Hepatocyte (in vitro differentiated cells): ENCODE results near the gene HES5. TPM values are rescaled to one million over a fixed set of nuclear protein-coding genes. Genes with fewer than 3 reads are reported as not detected.

Experiments used
- DNase-seq: peaks from one replicate; pipeline ENCODE4 v3.0.0-alpha.2; 2016; ENCODE audit warnings: low spot score
- H2AFZ ChIP-seq: fragments of 200-600 bp; sonication (generic); 2 replicates; pipeline ENCODE4 v1.6.0; 2016; ENCODE audit warnings: antibody characterized with exemption, mild to moderate bottlenecking
- H3K27ac ChIP-seq: fragments of 200-600 bp; sonication (generic); 2 replicates; pipeline ENCODE4 v1.5.1; 2016; ENCODE audit warnings: mild to moderate bottlenecking
- H3K27me3 ChIP-seq: fragments of 200-600 bp; sonication (generic); 2 replicates; pipeline ENCODE4 v1.6.1; 2016
- H3K36me3 ChIP-seq: fragments of 200-600 bp; sonication (generic); replicated peaks from 2 replicates; pipeline ENCODE4 v1.5.1; 2016; ENCODE audit warnings: low read depth; ENCODE audit not compliant: insufficient read depth
- H3K4me1 ChIP-seq: fragments of 200-600 bp; sonication (generic); 2 replicates; pipeline ENCODE4 v1.5.1; 2016; ENCODE audit warnings: mild to moderate bottlenecking, moderate library complexity; ENCODE audit not compliant: insufficient read depth
- H3K4me2 ChIP-seq: fragments of 200-600 bp; sonication (generic); 2 replicates; pipeline ENCODE4 v1.6.0; 2016
- H3K4me3 ChIP-seq: fragments of 200-600 bp; sonication (generic); 2 replicates; pipeline ENCODE4 v1.5.1; 2016; ENCODE audit warnings: mild to moderate bottlenecking
- H3K79me2 ChIP-seq: fragments of 200-600 bp; sonication (generic); 2 replicates; pipeline ENCODE4 v1.6.0; 2017; ENCODE audit warnings: mild to moderate bottlenecking
- H3K9me2 ChIP-seq: fragments of 200-600 bp; sonication (generic); replicated peaks from 2 replicates; pipeline ENCODE4 v1.6.0; 2017; ENCODE audit warnings: mild to moderate bottlenecking; ENCODE audit not compliant: insufficient read depth
- H3K9me3 ChIP-seq: fragments of 200-600 bp; sonication (generic); 2 replicates; pipeline ENCODE4 v1.5.1; 2016; ENCODE audit warnings: low read depth, mild to moderate bottlenecking
- H4K20me1 ChIP-seq: fragments of 200-600 bp; sonication (generic); 2 replicates; pipeline ENCODE4 v1.6.0; 2016; ENCODE audit warnings: mild to moderate bottlenecking; ENCODE audit not compliant: insufficient read depth, poor library complexity, severe bottlenecking
- EZH2 ChIP-seq: fragments of 200-600 bp; sonication (generic); IDR thresholded peaks from 2 replicates; pipeline ENCODE4 v1.6.1; 2016; ENCODE audit warnings: antibody characterized with exemption, mild to moderate bottlenecking, borderline replicate concordance
- EZH2phosphoT487 ChIP-seq: fragments of 200-600 bp; sonication (generic); IDR thresholded peaks from one replicate; pipeline ENCODE4 v1.6.1; 2018; ENCODE audit warnings: antibody characterized with exemption, mild to moderate bottlenecking, low read depth, moderate library complexity; ENCODE audit not compliant: unreplicated experiment, severe bottlenecking
- WGBS: methylation state at CpG from one replicate; pipeline ENCODE4 v1.1.6; 2016; ENCODE audit warnings: low lambda C conversion rate; ENCODE audit errors: missing lambda C conversion rate; 5-methylcytosine and 5-hydroxymethylcytosine counted together
- polyA plus RNA-seq: library from polyadenylated mRNA; unstranded; fragments of >200 nt; fragmentation: Nextera tagmentation; extraction: Ambion mirVana; gene quantifications from 2 replicates; pipeline ENCODE4 v1.2.1, GENCODE V29; 2016
- total RNA-seq: library from RNA; depleted of rRNA; stranded (reverse); fragments of >200 nt; gene quantifications from 2 replicates; pipeline ENCODE4 v1.2.3, GENCODE V29; 2014
- TF ChIP-seq, protein P1 (sequence below): fragments of 200-600 bp; sonication (generic); IDR thresholded peaks from 2 replicates; pipeline ENCODE4 v1.5.1; 2016; ENCODE audit warnings: antibody characterized with exemption, mild to moderate bottlenecking; ENCODE audit not compliant: poor library complexity

Gene HES5
- total and polyA plus RNA-seq, 2 experiments from 2014 or later: 1.0 TPM; not detected in 1

DNA sequence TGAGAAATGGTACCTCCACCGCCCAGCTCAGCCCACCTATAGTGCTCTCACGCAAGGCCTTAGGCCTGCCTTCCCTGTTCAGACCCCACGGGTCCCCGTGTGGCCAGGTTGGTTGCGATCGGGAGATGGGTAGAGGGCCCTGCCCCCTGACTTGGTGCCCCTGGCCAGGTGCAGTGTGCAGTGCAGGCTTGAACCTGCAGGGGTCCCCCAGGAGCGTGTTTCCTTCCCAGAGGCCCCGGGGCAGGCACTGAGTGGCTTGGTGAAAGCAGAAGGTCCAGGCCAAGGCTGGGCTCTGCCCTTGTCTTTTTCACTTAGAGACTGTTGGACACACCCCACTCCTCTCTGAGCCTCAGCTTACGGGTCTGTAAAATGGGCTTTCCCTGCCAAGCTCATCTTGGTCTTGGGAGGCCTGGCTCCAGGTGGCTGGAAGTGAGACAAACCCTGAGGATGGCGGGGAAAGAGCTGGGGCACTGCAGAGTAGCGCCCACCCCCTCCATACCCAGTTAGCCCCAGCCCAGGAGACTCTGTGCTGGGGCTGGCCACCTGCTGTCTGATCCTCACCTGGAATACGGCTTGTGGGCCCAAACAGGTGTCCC is 9.3 kb upstream of the HES5 start:
- no peak for DNase-seq
- no peak overlapping the region for H3K4me2 ChIP-seq
- no peak overlapping the region for H3K4me3 ChIP-seq
- H3K27ac ChIP-seq: no peak overlapping the region
- TF ChIP-seq EZH2phosphoT487 (no peak), EZH2 (no peak)
- TF ChIP-seq, protein P1, sequence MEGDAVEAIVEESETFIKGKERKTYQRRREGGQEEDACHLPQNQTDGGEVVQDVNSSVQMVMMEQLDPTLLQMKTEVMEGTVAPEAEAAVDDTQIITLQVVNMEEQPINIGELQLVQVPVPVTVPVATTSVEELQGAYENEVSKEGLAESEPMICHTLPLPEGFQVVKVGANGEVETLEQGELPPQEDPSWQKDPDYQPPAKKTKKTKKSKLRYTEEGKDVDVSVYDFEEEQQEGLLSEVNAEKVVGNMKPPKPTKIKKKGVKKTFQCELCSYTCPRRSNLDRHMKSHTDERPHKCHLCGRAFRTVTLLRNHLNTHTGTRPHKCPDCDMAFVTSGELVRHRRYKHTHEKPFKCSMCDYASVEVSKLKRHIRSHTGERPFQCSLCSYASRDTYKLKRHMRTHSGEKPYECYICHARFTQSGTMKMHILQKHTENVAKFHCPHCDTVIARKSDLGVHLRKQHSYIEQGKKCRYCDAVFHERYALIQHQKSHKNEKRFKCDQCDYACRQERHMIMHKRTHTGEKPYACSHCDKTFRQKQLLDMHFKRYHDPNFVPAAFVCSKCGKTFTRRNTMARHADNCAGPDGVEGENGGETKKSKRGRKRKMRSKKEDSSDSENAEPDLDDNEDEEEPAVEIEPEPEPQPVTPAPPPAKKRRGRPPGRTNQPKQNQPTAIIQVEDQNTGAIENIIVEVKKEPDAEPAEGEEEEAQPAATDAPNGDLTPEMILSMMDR: no peak
- no peaks in the 10 kb centered on the region for H3K9me3 ChIP-seq
- peaks cover 27% of the 10 kb centered on the region for H3K4me1 ChIP-seq
- no peaks in the 10 kb centered on the region for H3K79me2 ChIP-seq
- no peaks in the 10 kb centered on the region for H3K9me2 ChIP-seq
- no peaks in the 10 kb centered on the region for H3K27me3 ChIP-seq
- H4K20me1 ChIP-seq: no peaks in the 10 kb centered on the region
- no peak overlapping the region for H2AFZ ChIP-seq
- no peaks in the 10 kb centered on the region for H3K36me3 ChIP-seq
- 62% methylated on average over 12 of the region's 12 CpGs for WGBS

- no peak overlapping the region for H3K4me2 ChIP-seq
- WGBS: 92% methylated on average over 8 of the region's 8 CpGs
- TF ChIP-seq, protein P1: no peak
- TF ChIP-seq EZH2phosphoT487 (no peak), EZH2 (no peak)
- no peaks in the 10 kb centered on the region for H4K20me1 ChIP-seq
- no peaks in the 10 kb centered on the region for H3K27me3 ChIP-seq
- no peak overlapping the region for H2AFZ ChIP-seq
- no peaks in the 10 kb centered on the region for H3K79me2 ChIP-seq
- H3K4me1 ChIP-seq: peaks cover 24% of the 10 kb centered on the region
- H3K36me3 ChIP-seq: no peaks in the 10 kb centered on the region
- no peak overlapping the region for H3K4me3 ChIP-seq
- no peaks in the 10 kb centered on the region for H3K9me3 ChIP-seq
- no peak for DNase-seq
- no peaks in the 10 kb centered on the region for H3K9me2 ChIP-seq
- H3K27ac ChIP-seq: no peak overlapping the region
Measured at GRCh38 chr1:2538872-2539271, 8.8 kb upstream of the HES5 start.

- H3K27me3 ChIP-seq: no peaks in the 10 kb centered on the region
- H3K36me3 ChIP-seq: no peaks in the 10 kb centered on the region
- TF ChIP-seq, protein P1: no peak
- TF ChIP-seq EZH2phosphoT487: no peak
- TF ChIP-seq EZH2: no peak
- H2AFZ ChIP-seq: no peak overlapping the region
- H3K4me3 ChIP-seq: no peak overlapping the region
- no peaks in the 10 kb centered on the region for H3K9me2 ChIP-seq
- no peaks in the 10 kb centered on the region for H4K20me1 ChIP-seq
- H3K4me2 ChIP-seq: no peak overlapping the region
- no peaks in the 10 kb centered on the region for H3K9me3 ChIP-seq
- no peaks in the 10 kb centered on the region for H3K79me2 ChIP-seq
- 84% methylated on average over 4 of the region's 4 CpGs for WGBS
- no peak for DNase-seq
- no peak overlapping the region for H3K27ac ChIP-seq
- peaks cover 21% of the 10 kb centered on the region for H3K4me1 ChIP-seq
Measured at GRCh38 chr1:2538376-2538775, 8.3 kb upstream of the HES5 start.
